Adipose tissue (tissue), 3 donors: ENCODE measurements around the gene PMIS2. TPM values are rescaled to one million over a fixed set of nuclear protein-coding genes. Genes with fewer than 3 reads are reported as not detected.

Source experiments
- H3K27ac ChIP-seq: one replicate; pipeline ENCODE4 v1.5.1; 2013; ENCODE audit warnings: low read depth, low read length
- WGBS, 3 donors: extraction: QIAGEN DNeasy Blood & Tissue Kit; methylation state at CpG; one replicate each; pipeline ENCODE4 v1.1.7; 2013; 5-methylcytosine and 5-hydroxymethylcytosine counted together
- polyA plus RNA-seq, 3 donors: library from polyadenylated mRNA; stranded (reverse); fragments of 200-250 nt; gene quantifications; one replicate each; pipeline ENCODE4 v1.2.3, GENCODE V29; 2013
- donor health status: healthy with polysubstance abuse.
- donor health status: Bipolar disorder and iron deficiency.
- donor health status: healthy.

The PMIS2 gene
- polyA plus RNA-seq, 3 donors, result not detected

DNA sequence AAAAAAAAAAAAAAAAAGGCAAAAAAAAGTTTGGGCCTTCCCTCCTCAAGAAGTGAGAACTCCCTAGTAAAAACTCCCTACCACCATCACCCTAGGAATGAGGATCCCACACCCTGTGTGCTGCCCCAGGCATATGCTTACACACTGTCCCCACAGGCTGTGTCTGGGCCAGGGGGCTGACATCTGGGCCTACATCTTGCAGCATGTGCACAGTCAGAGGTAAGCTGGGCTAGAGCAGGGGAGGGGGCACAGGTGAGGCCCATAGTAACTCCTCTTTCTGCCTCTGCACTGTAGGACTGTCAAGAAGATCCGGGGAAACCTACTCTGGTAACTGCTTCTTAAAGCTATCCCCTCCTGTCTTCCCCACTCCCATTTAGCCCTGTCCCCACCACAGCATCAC, 27.6 kb downstream of the PMIS2 start:
- WGBS, 3 donors, result 79 to 90% (median 81%) methylated on average over 1 of the region's 1 CpG
- no peak overlapping the region for H3K27ac ChIP-seq

GRCh38 chr19:35615036-35615435, 29.1 kb downstream of the PMIS2 start:
- WGBS, 3 donors, result 92 to 97% (median 94%) methylated on average over 17 of the region's 17 CpGs
- no peak overlapping the region for H3K27ac ChIP-seq

- 77 to 88% (median 86%) methylated on average over 7 of the region's 7 CpGs for WGBS, 3 donors
- H3K27ac ChIP-seq, result no peak overlapping the region
These were observed 32.9 kb downstream of the PMIS2 start for GRCh38 chr19:35618857-35619256.

GRCh38 chr19:35619290-35619923, 33.4 kb downstream of the PMIS2 start:
- WGBS, 3 donors, result 91 to 99% (median 95%) methylated on average over 11 to 12 of the region's 12 CpGs

DNA sequence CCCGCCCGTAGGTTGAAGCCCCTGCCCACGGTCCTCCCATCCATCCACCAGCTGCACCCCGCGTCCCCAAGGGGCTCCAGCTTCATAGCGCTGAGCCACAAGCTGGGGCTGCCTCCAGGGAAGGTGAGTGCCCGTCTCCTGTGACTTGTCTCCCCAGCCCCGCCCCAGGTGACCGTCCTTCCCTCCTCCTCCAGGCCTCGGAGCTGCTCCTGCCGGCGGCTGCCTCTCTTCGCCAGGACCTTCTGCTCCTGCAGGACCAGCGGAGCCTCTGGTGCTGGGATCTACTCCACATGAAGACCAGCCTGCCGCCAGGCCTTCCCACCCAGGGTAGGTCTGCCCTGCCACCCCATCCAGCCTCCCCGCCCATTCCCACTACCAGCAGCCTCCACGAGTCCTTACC, 34.0 kb downstream of the PMIS2 start:
- 92 to 94% (median 93%) methylated on average over 17 of the region's 17 CpGs for WGBS, 3 donors

More at GRCh38 chr19:35619290-35619923, 33.4 kb downstream of the PMIS2 start:
- H3K27ac ChIP-seq, result no peak overlapping the region

DNA sequence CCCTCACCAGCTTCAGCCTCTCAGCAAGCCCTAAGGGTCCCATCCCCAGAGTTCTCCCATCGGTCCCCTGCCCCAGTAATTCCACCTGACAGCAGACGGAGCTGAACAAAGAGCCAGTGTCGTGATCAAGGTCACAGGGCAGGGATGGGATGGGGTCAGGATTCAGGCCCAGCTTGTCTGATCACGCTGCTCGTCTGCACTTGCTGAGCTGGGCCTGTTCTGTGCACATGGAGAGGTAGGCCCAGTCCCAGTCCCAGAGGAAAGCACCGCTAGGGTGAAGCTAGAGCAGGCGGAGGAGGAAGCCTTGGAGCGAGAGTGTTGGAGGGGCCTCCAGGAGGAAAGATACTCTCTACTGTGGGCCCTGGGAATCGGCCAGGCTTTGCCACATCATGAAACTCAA, 35.7 kb downstream of the PMIS2 start:
- WGBS, 3 donors, result 88 to 96% (median 92%) methylated on average over 9 of the region's 9 CpGs
- H3K27ac ChIP-seq, result no peak overlapping the region

More for the DNA sequence above, 34.0 kb downstream of the PMIS2 start:
- no peak overlapping the region for H3K27ac ChIP-seq

DNA sequence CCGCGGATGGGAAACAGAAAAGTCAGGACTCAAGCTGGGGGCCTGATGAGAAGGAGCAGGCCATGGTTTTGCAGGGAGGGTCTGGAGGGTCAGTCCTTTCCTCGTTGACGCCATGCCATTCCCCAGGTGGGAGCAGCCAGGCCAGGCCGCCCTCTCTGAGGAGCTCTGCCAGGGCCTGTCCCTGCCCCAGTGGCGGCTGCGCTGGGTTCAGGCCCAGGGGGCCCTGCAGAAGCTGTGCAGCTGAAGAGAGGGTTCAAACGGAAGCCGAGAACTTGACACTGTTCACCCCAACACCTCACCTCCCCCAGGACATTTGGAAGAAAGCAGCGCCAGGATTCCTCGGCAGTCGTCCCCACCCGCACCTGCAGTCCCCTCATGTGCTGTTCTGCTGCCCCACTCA, 36.8 kb downstream of the PMIS2 start:
- no peak overlapping the region for H3K27ac ChIP-seq
- 88 to 94% (median 89%) methylated on average over 11 to 13 of the region's 13 CpGs for WGBS, 3 donors

DNA sequence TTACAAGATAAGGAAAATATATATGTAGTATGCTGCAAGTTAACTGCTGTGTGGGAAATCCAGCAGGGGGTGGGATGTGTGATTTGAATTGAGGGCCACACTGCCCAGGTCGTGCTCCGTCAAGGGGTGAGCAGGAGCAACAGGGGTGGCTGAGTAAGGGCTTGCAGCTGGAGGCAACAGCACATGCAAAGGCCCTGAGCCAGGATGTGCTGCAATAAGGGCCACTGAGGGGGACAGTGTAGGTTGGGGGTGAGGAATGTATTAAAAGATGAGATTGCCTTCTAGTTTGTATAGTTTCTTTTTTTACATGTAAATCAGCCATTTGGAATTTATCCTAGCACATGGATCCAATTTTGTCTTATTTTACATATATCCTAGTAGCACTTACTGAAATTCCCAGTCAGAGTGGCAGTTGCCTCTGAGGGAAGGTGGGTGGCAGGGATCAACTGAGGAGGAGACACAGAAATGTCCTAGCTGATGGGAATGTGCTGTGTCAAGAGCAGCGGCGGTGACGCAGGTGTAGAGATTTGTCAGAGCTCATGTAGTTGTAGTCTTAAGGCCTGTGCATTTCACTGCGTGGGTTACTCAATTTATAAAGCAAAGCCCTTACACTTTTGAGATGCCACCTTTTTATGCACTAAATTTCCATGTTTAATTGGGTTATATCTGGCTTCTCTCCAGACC, 37.5 kb downstream of the PMIS2 start:
- WGBS, 3 donors, result 88 to 91% (median 90%) methylated on average over 6 of the region's 6 CpGs
- H3K27ac ChIP-seq, result no peak overlapping the region

DNA sequence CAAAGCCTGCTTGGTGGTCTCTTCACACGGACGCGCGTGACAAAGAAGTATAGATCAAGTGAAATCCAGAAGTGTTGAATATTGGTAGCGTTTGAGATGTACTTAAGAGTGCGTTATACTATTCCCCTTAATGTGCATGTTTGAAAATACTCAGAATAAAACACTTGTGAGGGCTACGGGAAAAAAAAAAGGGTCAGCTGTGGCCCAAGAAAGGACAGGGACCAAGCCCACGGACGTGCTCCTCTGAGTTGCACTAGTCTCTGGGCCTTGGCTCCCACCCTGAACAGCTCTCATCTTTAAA, 42.2 kb downstream of the PMIS2 start:
- 8 to 10% (median 9%) methylated on average over 9 of the region's 9 CpGs for WGBS, 3 donors
- peak overlapping the region; percentile 11 for H3K27ac ChIP-seq

DNA sequence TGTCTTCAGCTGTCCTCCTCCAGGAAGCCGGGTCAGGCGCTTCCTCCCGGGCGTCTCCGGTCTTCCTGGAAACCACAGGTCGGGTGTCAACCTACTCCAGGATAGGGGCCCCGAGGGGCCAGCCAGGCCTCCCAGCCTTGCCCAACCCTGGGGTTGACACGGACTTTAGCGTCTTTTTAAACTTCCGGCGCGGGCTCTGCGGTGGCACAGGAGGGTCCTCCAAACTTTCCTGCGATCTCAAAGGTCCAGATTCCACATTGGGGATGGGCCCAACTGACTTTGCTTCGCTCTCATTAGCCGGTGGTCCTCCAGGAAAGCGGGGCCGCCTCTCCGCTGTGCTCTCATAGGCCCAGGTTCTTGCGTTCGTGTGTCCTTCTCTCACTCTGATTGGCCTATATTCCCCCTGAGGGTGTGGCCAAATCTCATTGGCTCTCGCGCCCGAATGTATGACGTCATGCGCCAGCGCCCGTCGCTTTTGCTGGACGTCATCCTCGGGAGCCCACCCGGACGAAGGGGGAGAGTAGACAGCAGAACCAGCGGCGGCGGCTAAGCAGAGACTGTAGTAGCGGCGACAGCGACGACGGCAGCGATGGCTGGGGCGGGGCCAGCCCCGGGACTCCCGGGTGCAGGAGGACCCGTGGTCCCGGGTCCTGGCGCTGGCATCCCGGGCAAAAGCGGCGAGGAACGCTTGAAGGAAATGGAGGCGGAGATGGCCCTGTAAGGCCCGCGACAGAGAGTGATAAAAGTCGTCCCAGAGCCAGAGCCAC, 42.8 kb downstream of the PMIS2 start, which contains the start of gene RBM42:
Gene RBM42 (plus strand): TSS at position 472 of the 767 bp plus-strand sequence. CDS start 118 bp downstream, at position 590.
- 0% methylated on average over 56 of the region's 56 CpGs for WGBS, 3 donors
- H3K27ac ChIP-seq, result peak within 1 kb of the TSS; percentile 11

- no peak overlapping the region for H3K27ac ChIP-seq
- 4 to 7% (median 4%) methylated on average over 15 of the region's 15 CpGs for WGBS, 3 donors
These were observed 43.3 kb downstream of the PMIS2 start for GRCh38 chr19:35629332-35629633.

DNA sequence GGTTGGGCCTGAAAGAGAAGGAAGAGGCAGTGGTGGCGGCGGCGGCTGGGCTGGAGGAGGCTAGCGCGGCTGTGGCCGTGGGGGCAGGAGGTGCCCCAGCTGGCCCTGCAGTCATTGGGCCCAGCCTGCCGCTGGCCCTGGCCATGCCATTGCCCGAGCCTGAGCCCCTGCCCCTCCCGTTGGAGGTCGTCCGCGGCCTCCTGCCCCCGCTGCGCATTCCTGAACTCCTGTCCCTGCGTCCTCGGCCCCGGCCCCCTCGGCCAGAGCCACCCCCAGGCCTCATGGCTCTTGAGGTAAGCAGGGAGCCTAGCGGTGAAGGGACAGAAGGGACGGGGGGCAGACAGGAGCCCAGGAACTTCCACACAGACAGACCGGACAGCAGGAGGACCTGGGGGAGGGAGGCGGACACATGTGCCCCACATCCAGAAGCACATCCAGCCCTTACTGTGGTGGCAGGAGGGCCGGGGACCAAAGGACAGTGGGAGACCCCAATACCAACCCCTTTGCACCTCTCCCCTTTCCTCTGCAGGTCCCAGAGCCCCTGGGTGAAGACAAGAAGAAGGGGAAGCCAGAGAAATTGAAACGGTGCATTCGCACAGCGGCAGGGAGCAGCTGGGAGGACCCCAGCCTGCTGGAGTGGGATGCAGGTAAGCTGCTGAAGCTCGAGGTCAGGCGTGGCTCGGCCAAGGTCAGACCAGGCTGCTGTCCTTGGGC, 47.9 kb downstream of the PMIS2 start:
- no peak overlapping the region for H3K27ac ChIP-seq
- 89 to 94% (median 91%) methylated on average over 22 to 29 of the region's 29 CpGs for WGBS, 3 donors

DNA sequence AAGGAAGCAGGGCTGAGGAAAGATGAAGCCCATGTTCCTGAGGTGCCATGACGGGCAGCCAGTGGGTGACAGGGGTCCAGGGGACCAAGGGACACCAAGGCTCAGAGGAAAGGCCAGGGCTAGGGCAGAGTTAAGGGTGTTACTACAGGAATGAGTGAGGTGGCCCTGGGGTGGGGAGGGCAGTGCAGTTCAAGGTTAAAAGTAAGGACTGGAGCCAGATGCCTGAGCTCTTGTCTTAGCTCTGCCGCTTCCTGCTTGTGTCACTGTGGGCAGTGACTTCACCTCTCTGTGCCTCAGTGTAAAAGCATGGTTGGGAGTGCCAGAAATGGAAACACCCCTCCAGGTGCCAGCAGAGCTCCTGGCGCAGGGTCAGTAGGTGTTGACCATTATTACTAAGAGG, 50.7 kb downstream of the PMIS2 start:
- 60 to 93% (median 92%) methylated on average over 3 of the region's 3 CpGs for WGBS, 3 donors
- no peak overlapping the region for H3K27ac ChIP-seq

Other genes starting within 250 kb of the PMIS2 start
- 1 to 10 TPM in 1 of 3 donors, not detected in 2; 2.2 TPM for gene FFAR1, start 238.3 kb upstream of the PMIS2 start, polyA plus RNA-seq
- 1 to 10 TPM in 2 of 3 donors, under 1 TPM in 1; 0.46 to 1.8 (median 1.8) TPM for gene FFAR3, start 227.7 kb upstream of the PMIS2 start, polyA plus RNA-seq
- under 1 TPM in 2 of 3 donors, not detected in 1; 0.06 to 0.90 TPM for gene GPR42, start 215.1 kb upstream of the PMIS2 start, polyA plus RNA-seq
- gene FFAR2, start 137.9 kb upstream of the PMIS2 start, polyA plus RNA-seq, result 1 to 10 TPM in 2 of 3 donors, under 1 TPM in 1; 0.24 to 4.6 (median 4.0) TPM
- gene KRTDAP, start 95.7 kb upstream of the PMIS2 start, polyA plus RNA-seq, result under 1 TPM in 2 of 3 donors, not detected in 1; 0.21 to 0.42 TPM
- gene DMKN, start 72.5 kb upstream of the PMIS2 start, polyA plus RNA-seq, result 10 to 100 TPM in 2 of 3 donors, 1 to 10 TPM in 1; 6.8 to 74.3 (median 15.3) TPM
- gene SBSN, start 57.9 kb upstream of the PMIS2 start, polyA plus RNA-seq, result 1 to 10 TPM in 1 of 3 donors, under 1 TPM in 1, not detected in 1; 0.15 to 1.5 TPM
- not detected for gene GAPDHS, start 52.7 kb upstream of the PMIS2 start, polyA plus RNA-seq
- gene TMEM147, start 40.5 kb upstream of the PMIS2 start, polyA plus RNA-seq, result 100 to 1,000 TPM in 2 of 3 donors, 10 to 100 TPM in 1; 86.7 to 140 (median 107) TPM
- gene ATP4A, start 22.5 kb upstream of the PMIS2 start, polyA plus RNA-seq, result 10 to 100 TPM in 1 of 3 donors, 1 to 10 TPM in 2; 1.2 to 74.4 (median 2.9) TPM
- gene HAUS5, start 26.6 kb downstream of the PMIS2 start, polyA plus RNA-seq, result 1 to 10 TPM; 4.6 to 6.3 (median 6.0) TPM
- 10 to 100 TPM; 28.5 to 56.7 (median 48.9) TPM for gene RBM42, start 42.9 kb downstream of the PMIS2 start, polyA plus RNA-seq
- gene ETV2, start 55.6 kb downstream of the PMIS2 start, polyA plus RNA-seq, result 1 to 10 TPM in 2 of 3 donors, under 1 TPM in 1; 0.79 to 3.8 (median 1.7) TPM
- 100 to 1,000 TPM; 454 to 932 (median 759) TPM for gene COX6B1, start 62.1 kb downstream of the PMIS2 start, polyA plus RNA-seq
- gene UPK1A, start 80.3 kb downstream of the PMIS2 start, polyA plus RNA-seq, result under 1 TPM in 2 of 3 donors, not detected in 1; 0.05 to 0.07 TPM
- gene ZBTB32, start 118.4 kb downstream of the PMIS2 start, polyA plus RNA-seq, result under 1 TPM in 2 of 3 donors, not detected in 1; 0.07 to 0.12 TPM
- 10 to 100 TPM; 21.1 to 34.3 (median 29.4) TPM for gene KMT2B, start 131.8 kb downstream of the PMIS2 start, polyA plus RNA-seq
- gene IGFLR1, start 156.3 kb downstream of the PMIS2 start, polyA plus RNA-seq, result 10 to 100 TPM; 17.4 to 30.4 (median 19.8) TPM
- 10 to 100 TPM; 13.2 to 30.3 (median 28.8) TPM for gene U2AF1L4, start 159.2 kb downstream of the PMIS2 start, polyA plus RNA-seq
- 10 to 100 TPM; 37.2 to 57.2 (median 49.9) TPM for gene PSENEN, start 159.5 kb downstream of the PMIS2 start, polyA plus RNA-seq
- 10 to 100 TPM in 2 of 3 donors, 1 to 10 TPM in 1; 8.9 to 20.9 (median 15.3) TPM for gene LIN37, start 162.4 kb downstream of the PMIS2 start, polyA plus RNA-seq
- 100 to 1,000 TPM in 2 of 3 donors, 10 to 100 TPM in 1; 63.3 to 608 (median 552) TPM for gene HSPB6, start 170.9 kb downstream of the PMIS2 start, polyA plus RNA-seq
- gene PROSER3, start 172.0 kb downstream of the PMIS2 start, polyA plus RNA-seq, result 10 to 100 TPM in 1 of 3 donors, 1 to 10 TPM in 2; 5.4 to 10.6 (median 6.9) TPM
- 1 to 10 TPM; 6.0 to 9.4 (median 6.3) TPM for gene ARHGAP33, start 189.4 kb downstream of the PMIS2 start, polyA plus RNA-seq
- 1 to 10 TPM in 1 of 3 donors, not detected in 2; 2.2 TPM for gene PRODH2, start 226.7 kb downstream of the PMIS2 start, polyA plus RNA-seq